ENCODE results near the gene HOXC11. TPM values are rescaled to one million over a fixed set of nuclear protein-coding genes. Genes with fewer than 3 reads are reported as not detected.

Gene HOXC11
- total RNA-seq, 3 donors from 2014 or later (not counting 1 experiment from before 2014, with no cell fraction given) = not detected

- Mint-ChIP-seq H3K4me3 (peak overlapping the region; percentile 56), H3K27ac (no peak overlapping the region), H3K36me3 (peaks cover 5% of the 10 kb centered on the region), H3K27me3 (ENCODE audit: low read depth in 2 of 2) (peaks cover 91 to 94% of the 10 kb centered on the region in 2 donors), H3K4me1 (peaks cover 41 to 60% of the 10 kb centered on the region in 2 donors), H3K9me3 (no peaks in the 10 kb centered on the region)
- intact Hi-C loops (cut with micrococcal nuclease) = loop anchor here (2.0 to 10.0 kb wide), 2 partner anchors 13 to 195 kb away; no protein-coding TSS in a partner anchor
- H3K4me1 ChIP-seq (ENCODE audit: control insufficient read depth, insufficient read depth, low read length) = peaks cover 36% of the 10 kb centered on the region
- ATAC-seq = no peak
- no peak overlapping the region for H3K27ac ChIP-seq (ENCODE audit: low read length)
- H3K4me3 ChIP-seq (ENCODE audit: low read length) = no peak overlapping the region
- TF ChIP-seq CTCF (IDR thresholded peaks at IDR 0.05) = peak; percentile 51
- 4% methylated on average over 25 of the region's 28 CpGs for whole genome bisulfite sequencing (ENCODE audit: insufficient coverage)
- no peaks in the 10 kb centered on the region for H3K36me3 ChIP-seq (ENCODE audit: control insufficient read depth, insufficient read depth, low read length)
- H3K27me3 ChIP-seq (ENCODE audit: control insufficient read depth, insufficient read depth, low read length) = peaks cover 92% of the 10 kb centered on the region
- H3K9me3 ChIP-seq (ENCODE audit: control insufficient read depth, insufficient read depth, low read length) = peaks cover 5% of the 10 kb centered on the region
- peak in 1 of 2 donors; percentile 70 for DNase-seq
These were observed 16.5 kb downstream of the HOXC11 start for GRCh38 chr12:53989227-53990113.

- no peaks in the 10 kb centered on the region for H3K36me3 ChIP-seq (ENCODE audit: control insufficient read depth, insufficient read depth, low read length)
- no peak overlapping the region for H3K4me3 ChIP-seq (ENCODE audit: low read length)
- Mint-ChIP-seq H3K27ac (peak overlapping the region in 1 of 2 donors; percentile 16), H3K36me3 (peaks cover 5% of the 10 kb centered on the region), H3K4me1 (peaks cover 44 to 61% of the 10 kb centered on the region in 2 donors), H3K27me3 (ENCODE audit: low read depth in 2 of 2) (peaks cover 93% of the 10 kb centered on the region in 2 donors), H3K9me3 (no peaks in the 10 kb centered on the region), H3K4me3 (peak overlapping the region; percentile 33)
- peaks cover under 1% of the 10 kb centered on the region for H3K9me3 ChIP-seq (ENCODE audit: control insufficient read depth, insufficient read depth, low read length)
- 11% methylated on average over 22 of the region's 27 CpGs for WGBS (ENCODE audit: insufficient coverage)
- TF ChIP-seq CTCF (IDR thresholded peaks at IDR 0.05) = no peak
- H3K27me3 ChIP-seq (ENCODE audit: control insufficient read depth, insufficient read depth, low read length) = peaks cover 95% of the 10 kb centered on the region
- H3K4me1 ChIP-seq (ENCODE audit: control insufficient read depth, insufficient read depth, low read length) = peaks cover 37% of the 10 kb centered on the region
- DNase-seq = no peak
- no peak overlapping the region for H3K27ac ChIP-seq (ENCODE audit: low read length)
- ATAC-seq = no peak
- intact Hi-C loops (cut with micrococcal nuclease) = no loop called here
These were observed 17.6 kb downstream of the HOXC11 start for GRCh38 chr12:53990311-53991076.

- H3K9me3 Mint-ChIP-seq = no peaks in the 10 kb centered on the region
- 4% methylated on average over 8 of the region's 8 CpGs for WGBS (ENCODE audit: insufficient coverage)
- H3K36me3 ChIP-seq (ENCODE audit: control insufficient read depth, insufficient read depth, low read length) = no peaks in the 10 kb centered on the region
- ATAC-seq (no peak), DNase-seq (no peak)
- H3K9me3 ChIP-seq (ENCODE audit: control insufficient read depth, insufficient read depth, low read length) = no peaks in the 10 kb centered on the region
- H3K4me3 Mint-ChIP-seq = no peak overlapping the region
- peaks cover 5% of the 10 kb centered on the region for H3K36me3 Mint-ChIP-seq
- H3K27ac Mint-ChIP-seq = no peak overlapping the region
- peaks cover 95% of the 10 kb centered on the region for H3K27me3 ChIP-seq (ENCODE audit: control insufficient read depth, insufficient read depth, low read length)
- no peak overlapping the region for H3K4me3 ChIP-seq (ENCODE audit: low read length)
- TF ChIP-seq CTCF (IDR thresholded peaks at IDR 0.05) = no peak
- peaks cover 47 to 63% of the 10 kb centered on the region in 2 donors for H3K4me1 Mint-ChIP-seq
- H3K4me1 ChIP-seq (ENCODE audit: control insufficient read depth, insufficient read depth, low read length) = peaks cover 37% of the 10 kb centered on the region
- no peak overlapping the region for H3K27ac ChIP-seq (ENCODE audit: low read length)
- peaks cover 93 to 95% of the 10 kb centered on the region in 2 donors for H3K27me3 Mint-ChIP-seq (ENCODE audit: low read depth in 2 of 2)
- intact Hi-C loops (cut with micrococcal nuclease) = no loop called here
These were observed 18.1 kb downstream of the HOXC11 start for GRCh38 chr12:53991077-53991460.

All from natural killer cell (primary cell).